Thymus (tissue), 11 donors: Measurements from ENCODE around the gene BIRC6. TPM values are rescaled to one million over a fixed set of nuclear protein-coding genes. Genes with fewer than 3 reads are reported as not detected.
"Not testable (repeated sequence)": the region's sequence is repeated elsewhere in the genome, so short reads cannot be mapped to it uniquely, and the experiment has no call there.

Experiments used
- DNase-seq, 9 donors: peaks; one replicate each; pipeline ENCODE4 v3.0.0-alpha.2; 2013; ENCODE audit warnings: low spot score in 9 of 9, low read depth in 6 of 9, missing footprints in 1 of 9
- H3K27ac ChIP-seq, 2 donors: one replicate each; pipeline ENCODE4 v1.5.1; 2013; ENCODE audit warnings: control low read depth in 1 of 2, low read depth in 1 of 2, low read length in 1 of 2, mild to moderate bottlenecking in 1 of 2, moderate library complexity in 1 of 2
- H3K27me3 ChIP-seq, 2 donors: one replicate each; pipeline ENCODE4 v1.5.1; 2013; ENCODE audit warnings: low read length in 1 of 2; ENCODE audit not compliant: control insufficient read depth in 2 of 2, insufficient read depth in 1 of 2
- H3K36me3 ChIP-seq, 2 donors: one replicate each; pipeline ENCODE4 v1.5.1; 2013; ENCODE audit warnings: low read length in 1 of 2, mild to moderate bottlenecking in 1 of 2, moderate library complexity in 1 of 2; ENCODE audit not compliant: control insufficient read depth in 2 of 2, insufficient read depth in 2 of 2
- H3K4me1 ChIP-seq, 2 donors: one replicate each; pipeline ENCODE4 v1.5.1; 2013; ENCODE audit warnings: low read length in 2 of 2; ENCODE audit not compliant: control insufficient read depth in 2 of 2, insufficient read depth in 2 of 2
- H3K4me3 ChIP-seq, 2 donors: one replicate each; pipeline ENCODE4 v1.5.1; 2013; ENCODE audit warnings: low read length in 2 of 2, control low read depth in 1 of 2, mild to moderate bottlenecking in 1 of 2
- H3K9me3 ChIP-seq, 2 donors: one replicate each; pipeline ENCODE4 v1.5.1; 2013; ENCODE audit warnings: low read length in 1 of 2, mild to moderate bottlenecking in 1 of 2; ENCODE audit not compliant: control insufficient read depth in 2 of 2, insufficient read depth in 1 of 2
- WGBS: extraction: QIAGEN DNeasy Blood & Tissue Kit; methylation state at CpG from one replicate; pipeline ENCODE4 v1.1.7; 2013; 5-methylcytosine and 5-hydroxymethylcytosine counted together
- polyA plus RNA-seq: library from polyadenylated mRNA; stranded (reverse); fragments of 200-250 nt; gene quantifications from one replicate; pipeline ENCODE4 v1.2.3, GENCODE V29; 2013
- total RNA-seq: library from RNA; stranded (reverse); fragments of 120-200 nt; gene quantifications from one replicate; pipeline ENCODE4 v1.2.4, GENCODE V29; 2013
- donor health status: healthy.

BIRC6 gene
- total and polyA plus RNA-seq, 2 donors, result 29.7 to 65.4 TPM

DNA sequence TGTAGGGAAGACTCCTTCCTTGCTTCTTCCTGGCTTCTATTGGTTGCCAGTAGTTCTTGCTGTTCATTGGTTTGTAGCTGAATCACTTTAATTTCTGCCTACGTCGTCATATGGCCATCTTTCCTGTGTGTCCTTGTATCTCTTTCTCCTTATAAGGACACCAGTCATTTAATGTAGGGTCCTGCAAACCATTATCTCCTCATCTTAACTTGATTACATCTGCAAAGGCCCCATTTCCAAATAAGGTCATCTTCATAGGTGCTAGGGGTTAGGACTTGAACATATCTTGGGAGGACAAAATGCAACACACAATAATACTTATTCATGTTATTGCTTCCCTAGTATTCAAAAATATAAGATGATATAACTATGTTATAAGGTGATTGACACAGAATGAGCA, 175.5 kb downstream of the BIRC6 start:
- DNase-seq, result no peak
- no peaks in the 10 kb centered on the region for H3K27me3 ChIP-seq
- no peaks in the 10 kb centered on the region for H3K4me1 ChIP-seq
- H3K4me3 ChIP-seq, result no peak overlapping the region
- H3K36me3 ChIP-seq, result peaks cover 12 to 38% of the 10 kb centered on the region in 2 donors
- 98% methylated on average over 2 of the region's 2 CpGs for WGBS
- no peak overlapping the region for H3K27ac ChIP-seq
- no peaks in the 10 kb centered on the region for H3K9me3 ChIP-seq

DNA sequence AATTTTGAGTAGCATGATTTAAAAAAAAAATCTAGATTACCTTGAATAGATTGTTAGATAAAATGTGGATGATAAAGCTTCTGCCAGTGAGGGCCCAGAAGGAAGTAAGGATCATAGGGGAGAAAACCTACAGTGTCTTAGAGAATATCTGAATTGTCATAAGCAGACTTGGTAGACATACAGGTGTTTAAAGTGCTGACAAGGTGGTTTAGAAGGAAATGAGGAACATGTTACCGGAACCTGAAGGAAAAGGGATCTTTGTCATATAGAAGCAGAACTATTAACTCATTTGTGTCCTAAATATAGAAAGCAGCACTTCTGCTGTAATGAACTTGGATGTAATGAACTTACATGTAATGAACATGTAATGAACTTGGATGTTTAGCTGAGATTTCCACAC, 176.1 kb downstream of the BIRC6 start:
- WGBS, result 71% methylated on average over 1 of the region's 1 CpG
- H3K4me1 ChIP-seq, result no peaks in the 10 kb centered on the region
- H3K27ac ChIP-seq, result no peak overlapping the region
- no peak overlapping the region for H3K4me3 ChIP-seq
- DNase-seq, result no peak
- peaks cover 12 to 35% of the 10 kb centered on the region in 2 donors for H3K36me3 ChIP-seq
- no peaks in the 10 kb centered on the region for H3K27me3 ChIP-seq
- no peaks in the 10 kb centered on the region for H3K9me3 ChIP-seq

DNA sequence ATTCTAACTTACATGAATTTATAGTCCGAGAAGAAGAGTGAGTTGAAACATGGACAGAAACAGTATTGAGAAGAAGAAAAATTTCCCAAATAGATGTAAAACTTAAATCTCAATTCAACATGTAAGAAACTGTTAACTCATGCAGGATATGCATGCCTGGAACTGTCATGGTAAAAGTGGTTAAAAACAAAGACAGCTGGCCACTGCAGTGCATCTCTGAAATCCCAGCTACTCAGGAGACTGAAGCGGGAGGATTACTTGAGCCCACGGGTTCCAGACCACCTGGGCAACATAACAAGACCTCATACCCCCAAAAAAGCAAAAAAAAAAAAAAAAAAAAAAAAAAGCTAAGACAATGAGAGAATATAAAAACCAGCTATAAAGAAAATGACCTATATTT, 178.0 kb downstream of the BIRC6 start:
- no peak for DNase-seq
- Histone ChIP-seq H3K4me1 (no peaks in the 10 kb centered on the region), H3K4me3 (no peak overlapping the region), H3K36me3 (peaks cover 14 to 28% of the 10 kb centered on the region in 2 donors), H3K9me3 (no peaks in the 10 kb centered on the region), H3K27me3 (no peaks in the 10 kb centered on the region), H3K27ac (no peak overlapping the region)
- 56% methylated on average over 3 of the region's 3 CpGs for WGBS

DNA sequence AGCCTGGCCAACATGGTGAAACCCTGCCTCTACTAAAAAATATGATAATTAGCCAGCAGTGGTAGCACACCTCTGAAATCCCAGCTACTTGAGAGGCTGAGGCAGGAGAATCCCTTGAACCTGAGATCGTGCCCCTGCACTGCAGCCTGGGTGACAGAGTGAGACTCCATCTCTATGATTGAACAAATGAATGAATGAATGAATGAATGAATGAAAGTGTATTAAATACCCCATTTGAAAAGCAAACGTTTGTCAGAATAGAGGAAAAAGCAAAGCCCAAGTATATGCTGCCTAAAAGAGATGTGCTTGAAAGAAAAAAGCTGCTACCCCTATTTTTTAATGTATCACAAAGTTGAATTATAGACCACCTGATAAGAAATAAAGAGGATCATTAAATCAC, 181.9 kb downstream of the BIRC6 start:
- H3K9me3 ChIP-seq, result no peaks in the 10 kb centered on the region
- H3K4me1 ChIP-seq, result no peaks in the 10 kb centered on the region
- H3K4me3 ChIP-seq, result no peak overlapping the region
- WGBS, result 97% methylated on average over 2 of the region's 2 CpGs
- H3K36me3 ChIP-seq, result peaks cover 10 to 16% of the 10 kb centered on the region in 2 donors
- DNase-seq, result no peak
- no peak overlapping the region for H3K27ac ChIP-seq
- H3K27me3 ChIP-seq, result no peaks in the 10 kb centered on the region

DNA sequence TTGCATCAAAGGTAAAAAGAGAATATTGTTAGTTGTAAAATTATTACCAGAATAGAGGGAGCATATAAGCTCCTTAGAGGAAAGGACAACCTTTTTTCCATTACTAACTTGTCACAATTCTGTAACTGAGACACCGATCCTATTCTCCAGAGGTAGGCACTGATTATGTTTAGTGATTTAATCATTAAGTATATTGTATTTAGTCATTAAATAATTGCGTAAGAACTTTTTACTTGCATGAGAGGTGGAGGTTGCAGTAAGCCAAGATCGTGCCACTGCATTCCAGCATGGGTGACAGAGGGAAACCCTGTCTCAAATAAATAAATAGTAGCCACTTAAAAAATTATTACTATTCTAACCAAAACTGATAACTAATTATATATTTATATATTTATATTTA, 195.7 kb downstream of the BIRC6 start:
- not testable (repeated sequence) for H3K27me3 ChIP-seq, DNase-seq, H3K9me3 ChIP-seq, H3K4me3 ChIP-seq, H3K27ac ChIP-seq, H3K4me1 ChIP-seq
- 98% methylated on average over 3 of the region's 3 CpGs for WGBS
- H3K36me3 ChIP-seq, result peaks cover 9 to 24% of the 10 kb centered on the region in 2 donors

DNA sequence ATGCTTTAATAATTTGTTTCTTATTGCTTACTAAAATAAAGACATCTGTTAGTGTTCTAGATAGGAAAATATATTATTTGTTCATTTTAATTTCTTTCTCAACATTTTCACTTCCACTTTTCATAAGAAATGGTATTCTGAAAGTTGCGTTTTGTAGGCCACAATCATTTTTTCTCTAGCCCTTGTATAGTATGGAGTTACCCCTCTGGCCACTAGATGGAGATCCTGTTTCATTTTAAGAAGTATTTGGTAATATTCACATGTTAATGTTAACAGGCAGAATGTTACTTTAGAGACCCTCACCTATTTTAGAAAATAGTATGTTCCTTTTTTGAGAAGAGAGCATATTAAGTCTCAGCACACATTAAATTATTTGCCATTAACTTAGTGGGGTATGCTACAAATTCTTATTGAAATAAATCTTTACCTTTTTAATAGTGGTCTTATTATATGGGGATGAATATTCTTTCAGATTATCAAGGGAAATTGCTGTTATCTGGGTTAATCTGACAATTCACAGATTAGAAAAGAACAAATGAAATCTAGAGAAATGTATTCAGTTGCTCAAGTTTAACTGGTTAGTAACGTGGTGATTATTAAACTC, 197.1 kb downstream of the BIRC6 start:
- no peaks in the 10 kb centered on the region for H3K4me1 ChIP-seq
- peak in 7 of 9 donors; percentile 14 to 66 (median 27) for DNase-seq
- H3K36me3 ChIP-seq, result peaks cover 6 to 17% of the 10 kb centered on the region in 2 donors
- H3K27ac ChIP-seq, result no peak overlapping the region
- H3K9me3 ChIP-seq, result no peaks in the 10 kb centered on the region
- H3K27me3 ChIP-seq, result no peaks in the 10 kb centered on the region
- H3K4me3 ChIP-seq, result no peak overlapping the region
- 77% methylated on average over 2 of the region's 2 CpGs for WGBS

DNA sequence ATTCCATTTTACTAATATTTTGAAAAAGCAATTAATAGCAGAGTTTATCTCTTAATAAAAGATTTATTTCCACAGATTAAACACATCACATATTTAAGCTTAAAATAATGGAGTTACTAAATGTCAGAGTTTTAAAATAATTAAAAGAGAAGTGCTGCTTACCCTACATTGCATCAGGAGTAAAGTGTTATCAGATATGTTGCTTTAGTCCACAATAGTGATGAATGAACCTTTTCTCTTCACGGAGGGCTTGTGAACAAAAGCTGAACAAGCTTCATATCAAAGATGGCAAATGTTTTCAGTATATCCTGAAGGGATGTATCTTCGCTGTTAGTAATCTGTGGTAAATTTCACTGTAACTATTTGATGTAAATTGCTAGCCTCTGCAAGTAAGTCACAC, 201.7 kb downstream of the BIRC6 start:
- H3K9me3 ChIP-seq, result no peaks in the 10 kb centered on the region
- no peak for DNase-seq
- no peak overlapping the region for H3K4me3 ChIP-seq
- no peak overlapping the region for H3K27ac ChIP-seq
- WGBS, result 88% methylated on average over 2 of the region's 2 CpGs
- no peaks in the 10 kb centered on the region for H3K4me1 ChIP-seq
- H3K27me3 ChIP-seq, result no peaks in the 10 kb centered on the region
- peaks cover 7 to 25% of the 10 kb centered on the region in 2 donors for H3K36me3 ChIP-seq

DNA sequence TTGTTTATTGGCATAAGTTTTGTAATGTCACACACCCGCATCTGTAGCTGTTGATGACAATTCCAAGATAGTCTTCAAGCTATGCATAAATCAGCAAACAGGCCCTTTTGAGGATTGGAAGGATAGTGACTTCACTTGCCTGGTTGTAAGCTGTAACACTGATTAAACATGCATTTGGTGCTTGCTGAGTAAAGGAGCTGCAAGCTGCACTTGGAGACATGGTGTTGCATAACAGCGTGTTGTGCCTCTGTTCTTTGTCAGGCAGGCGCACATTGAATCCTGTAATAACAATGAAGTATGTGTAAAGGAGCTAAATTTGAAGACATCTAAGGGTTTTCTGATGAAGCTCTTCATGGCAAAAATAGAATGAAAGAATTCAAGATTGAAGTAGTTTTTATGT, 202.3 kb downstream of the BIRC6 start:
- no peaks in the 10 kb centered on the region for H3K9me3 ChIP-seq
- H3K4me3 ChIP-seq, result no peak overlapping the region
- no peaks in the 10 kb centered on the region for H3K4me1 ChIP-seq
- H3K36me3 ChIP-seq, result peaks cover 7 to 25% of the 10 kb centered on the region in 2 donors
- no peaks in the 10 kb centered on the region for H3K27me3 ChIP-seq
- 95% methylated on average over 3 of the region's 3 CpGs for WGBS
- H3K27ac ChIP-seq, result no peak overlapping the region
- DNase-seq, result no peak

DNA sequence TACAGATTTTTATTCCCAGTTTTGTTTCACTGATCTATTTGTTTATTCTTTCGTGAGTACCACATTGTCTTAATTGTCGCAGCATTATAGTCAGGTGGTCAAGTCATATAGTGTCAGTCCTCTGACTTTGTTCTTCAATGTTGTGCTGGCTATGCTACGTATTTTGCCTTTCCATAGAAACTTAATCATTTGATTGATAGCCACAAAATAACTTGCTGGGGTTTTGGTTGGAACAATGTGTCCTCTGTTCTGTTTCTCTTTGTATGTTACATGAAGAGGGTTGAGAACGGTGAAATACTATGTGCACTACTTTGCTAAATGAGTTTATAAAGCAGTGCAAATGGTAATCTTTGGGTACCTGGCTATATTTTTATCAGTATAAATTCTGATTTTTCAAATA, 206.1 kb downstream of the BIRC6 start:
- H3K36me3 ChIP-seq, result peaks cover 8 to 23% of the 10 kb centered on the region in 2 donors
- H3K4me3 ChIP-seq, result no peak overlapping the region
- H3K27me3 ChIP-seq, result no peaks in the 10 kb centered on the region
- H3K27ac ChIP-seq, result no peak overlapping the region
- no peak for DNase-seq
- H3K9me3 ChIP-seq, result peaks cover 3 to 14% of the 10 kb centered on the region in 2 donors
- H3K4me1 ChIP-seq, result no peaks in the 10 kb centered on the region
- WGBS, result 99% methylated on average over 4 of the region's 4 CpGs
